Effector memory CD8-positive, alpha-beta T cell (primary cell): ENCODE measurements around the gene CTTNBP2.

Source experiments
- ATAC-seq: fragments of 150-1000 bp; cut with Tn5 transposase; replicated peaks from 2 replicates; pipeline ENCODE4 v1.10.0; 2021; ENCODE audit warnings: mild to moderate bottlenecking, moderate library complexity
- DNase-seq, 3 experiments: peaks; one replicate each; pipeline ENCODE4 v3.0.0; 2021
- H3K27ac Mint-ChIP-seq, 2 donors: one replicate each; pipeline ENCODE4 v1.8.0; 2022; ENCODE audit warnings: mild to moderate bottlenecking in 2 of 2, mixed read lengths in 2 of 2, moderate library complexity in 2 of 2
- H3K27me3 Mint-ChIP-seq, 2 donors: one replicate each; pipeline ENCODE4 v1.8.0; 2022; ENCODE audit warnings: mixed read lengths in 2 of 2
- H3K36me3 Mint-ChIP-seq: one replicate; pipeline ENCODE4 v1.8.0; 2022; ENCODE audit warnings: mild to moderate bottlenecking, moderate library complexity, mixed read lengths; ENCODE audit not compliant: insufficient read depth
- H3K4me1 Mint-ChIP-seq, 2 donors: one replicate each; pipeline ENCODE4 v1.8.0; 2022; ENCODE audit warnings: low read depth in 2 of 2, mixed read lengths in 2 of 2
- H3K4me3 Mint-ChIP-seq, 2 donors: one replicate each; pipeline ENCODE4 v1.8.0; 2022; ENCODE audit warnings: mild to moderate bottlenecking in 2 of 2, mixed read lengths in 2 of 2, moderate library complexity in 2 of 2
- H3K9me3 Mint-ChIP-seq, 2 donors: one replicate each; pipeline ENCODE4 v1.8.0; 2022; ENCODE audit warnings: mixed read lengths in 2 of 2

Gene CTTNBP2

GRCh38 chr7:117666689-117667088, 206.6 kb downstream of the CTTNBP2 start:
- DNase-seq = no peak
- Mint-ChIP-seq H3K27me3 (no peaks in the 10 kb centered on the region), H3K4me3 (no peak overlapping the region), H3K36me3 (no peaks in the 10 kb centered on the region), H3K4me1 (no peaks in the 10 kb centered on the region), H3K9me3 (peaks cover 0 to 7% of the 10 kb centered on the region in 2 donors), H3K27ac (no peak overlapping the region)
- ATAC-seq = no peak

- peaks cover 0 to 7% of the 10 kb centered on the region in 2 donors for H3K9me3 Mint-ChIP-seq
- no peaks in the 10 kb centered on the region for H3K36me3 Mint-ChIP-seq
- H3K4me1 Mint-ChIP-seq = no peaks in the 10 kb centered on the region
- DNase-seq (no peak), ATAC-seq (no peak)
- H3K4me3 Mint-ChIP-seq = no peak overlapping the region
- no peaks in the 10 kb centered on the region for H3K27me3 Mint-ChIP-seq
- no peak overlapping the region for H3K27ac Mint-ChIP-seq
Measured at GRCh38 chr7:117666031-117666430, 207.2 kb downstream of the CTTNBP2 start.

GRCh38 chr7:117665368-117665767, 207.9 kb downstream of the CTTNBP2 start:
- peaks cover 0 to 5% of the 10 kb centered on the region in 2 donors for H3K9me3 Mint-ChIP-seq
- no peak overlapping the region for H3K4me3 Mint-ChIP-seq
- H3K36me3 Mint-ChIP-seq = no peaks in the 10 kb centered on the region
- H3K4me1 Mint-ChIP-seq = no peaks in the 10 kb centered on the region
- H3K27ac Mint-ChIP-seq = no peak overlapping the region
- DNase-seq (no peak), ATAC-seq (no peak)
- no peaks in the 10 kb centered on the region for H3K27me3 Mint-ChIP-seq

GRCh38 chr7:117664047-117664446, 209.2 kb downstream of the CTTNBP2 start:
- H3K4me3 Mint-ChIP-seq = no peak overlapping the region
- no peak overlapping the region for H3K27ac Mint-ChIP-seq
- H3K9me3 Mint-ChIP-seq = peaks cover 3 to 5% of the 10 kb centered on the region in 2 donors
- DNase-seq (no peak), ATAC-seq (no peak)
- no peaks in the 10 kb centered on the region for H3K4me1 Mint-ChIP-seq
- H3K36me3 Mint-ChIP-seq = no peaks in the 10 kb centered on the region
- H3K27me3 Mint-ChIP-seq = no peaks in the 10 kb centered on the region

- H3K36me3 Mint-ChIP-seq = no peaks in the 10 kb centered on the region
- DNase-seq (no peak), ATAC-seq (no peak)
- H3K27ac Mint-ChIP-seq = no peak overlapping the region
- peaks cover 3 to 11% of the 10 kb centered on the region in 2 donors for H3K9me3 Mint-ChIP-seq
- no peak overlapping the region for H3K4me3 Mint-ChIP-seq
- no peaks in the 10 kb centered on the region for H3K27me3 Mint-ChIP-seq
- H3K4me1 Mint-ChIP-seq = no peaks in the 10 kb centered on the region
Measured at GRCh38 chr7:117661328-117661727, 211.9 kb downstream of the CTTNBP2 start.
